GM12878 (cell line): Measurements from ENCODE around the gene ACER3. TPM values are rescaled to one million over a fixed set of nuclear protein-coding genes. Genes with fewer than 3 reads are reported as not detected.

ENCODE experiments used
- polyA plus RNA-seq, 11 experiments: library from polyadenylated mRNA; depleted of rRNA in 4 of 11; unstranded in 6 of 11; stranded (reverse) in 5 of 11; fragments of >200 nt; fragmentation: Nextera tagmentation in 4 of 11; fragmentation: Illumina TruSeq in 1 of 11; extraction: Ambion mirVana in 4 of 11; extraction: Trizol in 1 of 11; gene quantifications; 1 replicate in 1 of 11; 2 replicates in 10 of 11; pipeline versions ENCODE4 v1.2.1 to v1.2.3, GENCODE V29; 2011 to 2016; ENCODE audit warnings: inconsistent platforms in 2 of 11, missing spikeins in 2 of 11, low read depth in 1 of 11
- total RNA-seq, 4 experiments: library from RNA; depleted of rRNA in 3 of 4; stranded (reverse); fragments of >200 nt in 3 of 4; fragmentation: Illumina TruSeq in 1 of 4; extraction: Trizol in 1 of 4; gene quantifications; 2 replicates each; pipeline versions ENCODE4 v1.2.1 to v1.2.3, GENCODE V29; 2013 to 2021

ACER3 gene
- total and polyA plus RNA-seq, 10 of the 15 experiments (the other 5 are each of a cell fraction or from before 2014, with no cell fraction given): 2.8 to 17.4 (median 10.3) TPM

Other genes with a start within 250 kb of the ACER3 start
- gene LRRC32, start 190.2 kb upstream of the ACER3 start, total RNA-seq (2014; rRNA removed): 11.0 and 12.9 TPM in 2 replicates
- gene LRRC32, start 190.2 kb upstream of the ACER3 start, total RNA-seq (2014; rRNA removed; fragmentation: Illumina TruSeq; extraction: Trizol): 4.9 and 5.5 TPM in 2 replicates
- gene LRRC32, start 190.2 kb upstream of the ACER3 start, total RNA-seq (2021): 20.8 and 21.2 TPM in 2 replicates
- gene LRRC32, start 190.2 kb upstream of the ACER3 start, polyA plus RNA-seq (2011; rRNA removed): 0.17 and 0.56 TPM in 2 replicates
- gene LRRC32, start 190.2 kb upstream of the ACER3 start, polyA plus RNA-seq (2014; fragmentation: Illumina TruSeq; extraction: Trizol): 7.1 and 9.3 TPM in 2 replicates
- gene LRRC32, start 190.2 kb upstream of the ACER3 start, polyA plus RNA-seq (2014; fragmentation: Nextera tagmentation; extraction: Ambion mirVana): 1 to 10 TPM; 4.3 to 7.4 TPM
- gene LRRC32, start 190.2 kb upstream of the ACER3 start, polyA plus RNA-seq (2014; rRNA removed): 12.2 and 15.4 TPM in 2 replicates
- 1 to 10 TPM; 6.8 to 7.4 TPM for gene LRRC32, start 190.2 kb upstream of the ACER3 start, polyA plus RNA-seq (2016; fragmentation: Nextera tagmentation; extraction: Ambion mirVana)
- 1.0 and 1.1 TPM in 2 replicates for gene TSKU, start 77.6 kb upstream of the ACER3 start, total RNA-seq (2014; rRNA removed)
- gene TSKU, start 77.6 kb upstream of the ACER3 start, total RNA-seq (2014; rRNA removed; fragmentation: Illumina TruSeq; extraction: Trizol): 0.41 and 0.67 TPM in 2 replicates
- 1.2 and 1.5 TPM in 2 replicates for gene TSKU, start 77.6 kb upstream of the ACER3 start, total RNA-seq (2021)
- 0.01 and 0.04 TPM in 2 replicates for gene TSKU, start 77.6 kb upstream of the ACER3 start, polyA plus RNA-seq (2011; rRNA removed)
- gene TSKU, start 77.6 kb upstream of the ACER3 start, polyA plus RNA-seq (2014; fragmentation: Illumina TruSeq; extraction: Trizol): 0.25 and 0.57 TPM in 2 replicates
- under 1 TPM; 0.13 to 0.16 TPM for gene TSKU, start 77.6 kb upstream of the ACER3 start, polyA plus RNA-seq (2014; fragmentation: Nextera tagmentation; extraction: Ambion mirVana)
- gene TSKU, start 77.6 kb upstream of the ACER3 start, polyA plus RNA-seq (2014; rRNA removed): 1.4 and 1.6 TPM in 2 replicates
- under 1 TPM; 0.21 to 0.71 TPM for gene TSKU, start 77.6 kb upstream of the ACER3 start, polyA plus RNA-seq (2016; fragmentation: Nextera tagmentation; extraction: Ambion mirVana)
- not detected in 2 replicates for gene B3GNT6, start 173.5 kb downstream of the ACER3 start, total RNA-seq (2014; rRNA removed)
- not detected in 2 replicates for gene B3GNT6, start 173.5 kb downstream of the ACER3 start, total RNA-seq (2014; rRNA removed; fragmentation: Illumina TruSeq; extraction: Trizol)
- not detected in 2 replicates for gene B3GNT6, start 173.5 kb downstream of the ACER3 start, total RNA-seq (2021)
- not detected in 2 replicates for gene B3GNT6, start 173.5 kb downstream of the ACER3 start, polyA plus RNA-seq (2011; rRNA removed)
- gene B3GNT6, start 173.5 kb downstream of the ACER3 start, polyA plus RNA-seq (2014; fragmentation: Illumina TruSeq; extraction: Trizol): not detected in 2 replicates
- not detected for gene B3GNT6, start 173.5 kb downstream of the ACER3 start, polyA plus RNA-seq (2014; fragmentation: Nextera tagmentation; extraction: Ambion mirVana)
- not detected in 2 replicates for gene B3GNT6, start 173.5 kb downstream of the ACER3 start, polyA plus RNA-seq (2014; rRNA removed)
- not detected for gene B3GNT6, start 173.5 kb downstream of the ACER3 start, polyA plus RNA-seq (2016; fragmentation: Nextera tagmentation; extraction: Ambion mirVana)
- 0.11 TPM in 1 of 2 replicates, not detected in the other for gene CAPN5, start 206.1 kb downstream of the ACER3 start, total RNA-seq (2014; rRNA removed)
- gene CAPN5, start 206.1 kb downstream of the ACER3 start, total RNA-seq (2014; rRNA removed; fragmentation: Illumina TruSeq; extraction: Trizol): not detected in 2 replicates
- gene CAPN5, start 206.1 kb downstream of the ACER3 start, total RNA-seq (2021): 0.19 and 0.33 TPM in 2 replicates
- gene CAPN5, start 206.1 kb downstream of the ACER3 start, polyA plus RNA-seq (2011; rRNA removed): 0.06 and 0.07 TPM in 2 replicates
- gene CAPN5, start 206.1 kb downstream of the ACER3 start, polyA plus RNA-seq (2014; fragmentation: Illumina TruSeq; extraction: Trizol): 0.07 and 0.19 TPM in 2 replicates
- under 1 TPM in 1 of 2 experiments, not detected in 1; 0.02 TPM for gene CAPN5, start 206.1 kb downstream of the ACER3 start, polyA plus RNA-seq (2014; fragmentation: Nextera tagmentation; extraction: Ambion mirVana)
- 0.10 TPM in 1 of 2 replicates, not detected in the other for gene CAPN5, start 206.1 kb downstream of the ACER3 start, polyA plus RNA-seq (2014; rRNA removed)
- gene CAPN5, start 206.1 kb downstream of the ACER3 start, polyA plus RNA-seq (2016; fragmentation: Nextera tagmentation; extraction: Ambion mirVana): under 1 TPM; 0.04 TPM
- gene OMP, start 241.9 kb downstream of the ACER3 start, total RNA-seq (2014; rRNA removed): not detected in 2 replicates
- gene OMP, start 241.9 kb downstream of the ACER3 start, total RNA-seq (2014; rRNA removed; fragmentation: Illumina TruSeq; extraction: Trizol): not detected in 2 replicates
- gene OMP, start 241.9 kb downstream of the ACER3 start, total RNA-seq (2021): not detected in 2 replicates
- gene OMP, start 241.9 kb downstream of the ACER3 start, polyA plus RNA-seq (2011; rRNA removed): not detected in 2 replicates
- gene OMP, start 241.9 kb downstream of the ACER3 start, polyA plus RNA-seq (2014; fragmentation: Illumina TruSeq; extraction: Trizol): not detected in 2 replicates
- not detected for gene OMP, start 241.9 kb downstream of the ACER3 start, polyA plus RNA-seq (2014; fragmentation: Nextera tagmentation; extraction: Ambion mirVana)
- gene OMP, start 241.9 kb downstream of the ACER3 start, polyA plus RNA-seq (2014; rRNA removed): not detected in 2 replicates
- gene OMP, start 241.9 kb downstream of the ACER3 start, polyA plus RNA-seq (2016; fragmentation: Nextera tagmentation; extraction: Ambion mirVana): not detected